ENCODE measurements around the gene TXK.

The TXK gene

DNA sequence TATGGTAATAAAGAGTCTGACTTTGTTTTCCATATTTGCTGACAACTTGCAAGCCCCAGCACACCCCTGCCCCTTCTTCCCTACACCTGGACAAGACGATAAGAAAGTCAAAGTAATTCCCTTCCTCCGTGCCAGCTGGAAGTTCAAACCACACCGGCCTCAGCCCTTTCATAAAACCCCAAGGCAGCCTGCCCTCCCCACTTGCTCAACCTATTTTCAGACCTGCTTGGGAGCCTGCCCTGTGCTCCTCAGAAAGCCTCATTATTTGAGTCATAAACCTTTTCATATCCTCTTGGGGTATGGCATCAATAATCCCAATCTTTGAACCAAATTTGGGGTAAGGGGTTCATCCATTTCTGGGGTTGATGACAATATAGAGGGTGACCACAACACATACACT lies 88.0 kb downstream of the TXK start:
- DNase-seq: no peak

DNA sequence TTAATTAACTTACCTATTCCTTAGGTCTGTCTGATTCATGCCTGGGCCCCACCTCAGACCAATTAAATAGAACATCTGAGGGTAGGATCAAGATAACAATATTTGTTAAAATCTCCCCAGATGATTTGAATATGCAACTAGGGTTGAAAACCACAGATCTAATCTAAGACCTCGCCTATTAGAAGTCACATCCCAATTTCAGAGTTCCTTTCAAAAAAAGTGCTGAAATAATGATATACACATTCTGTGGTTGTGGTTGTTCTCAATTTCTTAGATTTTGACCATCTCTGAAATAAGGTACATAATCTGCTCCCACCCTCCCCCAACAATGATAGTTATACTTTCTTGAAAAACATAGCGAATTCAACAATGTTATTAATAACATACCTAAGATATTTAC lies 89.8 kb downstream of the TXK start:
- no peak for DNase-seq

GRCh38 chr4:48043504-48043903 lies 90.5 kb downstream of the TXK start:
- no peak for DNase-seq

DNA sequence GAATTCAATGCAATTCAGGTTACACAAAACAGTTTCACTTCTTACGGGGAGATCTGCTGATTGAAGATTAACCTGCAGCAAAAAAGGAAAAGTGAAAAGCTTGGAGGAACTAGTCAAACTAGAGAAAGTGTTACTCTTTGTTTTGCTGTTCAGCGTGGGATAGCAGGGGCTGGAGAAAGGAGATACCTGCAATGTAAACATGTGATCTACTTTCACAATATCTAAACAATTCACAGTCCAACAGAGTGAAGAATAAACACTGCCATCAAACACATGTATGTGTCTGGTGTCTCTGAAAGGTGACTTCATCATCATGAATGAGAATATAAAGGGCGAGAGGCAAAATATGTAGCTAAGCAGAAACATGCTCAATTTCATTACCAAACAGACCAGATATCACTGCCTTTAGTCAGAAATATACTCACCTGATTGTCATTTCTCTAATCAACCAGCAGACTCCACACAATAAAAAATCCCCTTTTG lies 91.0 kb downstream of the TXK start:
- no peak for DNase-seq

DNA sequence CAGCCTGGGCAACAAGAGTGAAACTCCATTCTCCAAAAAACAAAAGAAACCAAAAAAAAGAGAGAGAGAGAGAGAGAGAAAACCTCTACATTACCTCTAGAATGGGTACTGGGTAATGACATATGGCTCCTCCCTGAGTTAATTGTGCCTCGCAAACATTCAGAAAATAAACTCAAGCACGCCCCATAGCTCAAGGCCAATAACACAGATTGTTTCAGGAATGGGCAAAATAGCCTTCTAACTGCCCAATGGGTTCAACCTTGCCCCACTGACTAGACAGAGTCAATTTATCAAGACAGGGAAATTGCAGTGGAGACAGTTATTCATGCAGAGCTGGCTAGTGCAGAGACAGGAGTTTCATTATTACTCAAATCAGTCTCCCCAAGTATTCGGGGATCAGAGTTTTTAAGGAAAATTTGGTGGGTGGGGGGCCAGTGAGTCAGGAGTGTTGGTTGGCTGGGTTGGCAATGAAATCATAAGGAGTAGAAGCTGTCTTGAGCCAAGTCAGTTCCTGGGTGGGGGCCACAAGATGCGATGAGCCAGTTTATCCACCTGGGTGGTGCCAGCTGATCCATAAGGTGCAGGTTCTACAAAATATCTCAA lies 92.4 kb downstream of the TXK start:
- no peak for DNase-seq

GRCh38 chr4:48039561-48039960 lies 94.5 kb downstream of the TXK start:
- no peak for DNase-seq

GRCh38 chr4:48038666-48039065 lies 95.4 kb downstream of the TXK start:
- no peak for DNase-seq

GRCh38 chr4:48037117-48037462 lies 97.0 kb downstream of the TXK start:
- DNase-seq: no peak

DNA sequence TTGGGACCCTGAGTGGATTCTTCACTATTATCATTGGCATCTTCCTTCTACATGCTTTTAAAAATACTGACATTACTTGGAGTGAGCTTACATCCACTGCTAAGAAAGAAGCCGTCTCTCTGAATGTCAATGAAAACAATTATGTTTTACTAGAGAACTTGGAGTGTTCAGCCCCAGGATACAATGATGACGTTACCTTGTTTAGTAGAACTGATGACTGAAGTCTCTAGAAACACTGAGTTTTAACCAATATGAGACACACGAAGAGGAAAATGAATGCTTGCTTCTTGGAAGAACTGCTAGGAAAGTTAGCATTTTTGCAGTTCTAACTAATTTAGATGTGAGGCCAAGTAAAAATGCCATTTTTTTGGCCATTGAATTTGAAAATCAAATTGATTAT lies 98.1 kb downstream of the TXK start:
- DNase-seq: no peak

DNA sequence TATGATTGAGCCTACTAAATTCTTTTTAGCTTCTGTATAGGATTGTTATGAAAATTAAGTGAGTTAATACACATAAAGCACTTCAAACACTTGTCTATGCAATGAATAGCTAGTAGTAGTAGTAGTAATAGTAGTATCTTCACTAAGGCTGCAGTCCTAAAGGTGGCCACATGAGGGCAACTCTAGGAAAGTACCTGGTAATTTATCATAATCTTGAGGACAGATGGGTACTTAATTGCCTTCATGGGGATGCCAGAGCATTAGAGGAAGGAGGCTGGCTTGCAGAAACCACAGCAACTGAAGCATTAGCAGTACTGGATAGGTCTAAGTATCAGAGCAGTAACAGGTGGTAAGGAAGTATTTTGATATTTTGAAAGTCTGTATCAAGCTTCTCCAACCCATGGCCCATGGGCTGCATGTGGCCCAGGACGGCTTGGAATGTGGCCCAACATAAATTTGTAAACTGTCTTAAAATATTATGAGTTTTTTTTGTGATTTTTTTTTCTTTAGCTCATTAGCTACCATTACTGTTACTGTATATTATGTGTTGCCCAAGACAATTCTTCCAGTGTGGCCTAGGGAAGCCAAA lies 100.1 kb downstream of the TXK start:
- peak; percentile 55 for DNase-seq

GRCh38 chr4:48033412-48033811 lies 100.6 kb downstream of the TXK start:
- no peak for DNase-seq

DNA sequence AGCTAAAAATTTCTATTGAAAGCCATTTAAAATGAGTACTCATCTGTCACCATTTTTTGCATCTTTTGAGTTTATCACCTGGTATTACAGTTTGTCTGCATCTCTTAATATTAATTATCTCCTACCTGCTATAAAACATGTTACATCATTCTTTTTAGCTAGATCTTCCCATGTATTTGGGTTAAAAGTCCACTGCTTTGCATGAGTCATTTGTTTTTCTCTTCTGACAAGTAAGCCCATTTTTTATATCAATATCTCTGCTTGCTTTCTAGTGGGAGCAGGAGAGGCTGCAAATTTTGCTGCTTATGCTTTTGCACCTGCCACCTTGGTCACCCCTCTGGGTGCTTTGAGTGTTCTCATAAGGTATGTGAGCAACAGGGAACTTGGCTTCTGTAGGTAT lies 101.3 kb downstream of the TXK start:
- no peak for DNase-seq

DNA sequence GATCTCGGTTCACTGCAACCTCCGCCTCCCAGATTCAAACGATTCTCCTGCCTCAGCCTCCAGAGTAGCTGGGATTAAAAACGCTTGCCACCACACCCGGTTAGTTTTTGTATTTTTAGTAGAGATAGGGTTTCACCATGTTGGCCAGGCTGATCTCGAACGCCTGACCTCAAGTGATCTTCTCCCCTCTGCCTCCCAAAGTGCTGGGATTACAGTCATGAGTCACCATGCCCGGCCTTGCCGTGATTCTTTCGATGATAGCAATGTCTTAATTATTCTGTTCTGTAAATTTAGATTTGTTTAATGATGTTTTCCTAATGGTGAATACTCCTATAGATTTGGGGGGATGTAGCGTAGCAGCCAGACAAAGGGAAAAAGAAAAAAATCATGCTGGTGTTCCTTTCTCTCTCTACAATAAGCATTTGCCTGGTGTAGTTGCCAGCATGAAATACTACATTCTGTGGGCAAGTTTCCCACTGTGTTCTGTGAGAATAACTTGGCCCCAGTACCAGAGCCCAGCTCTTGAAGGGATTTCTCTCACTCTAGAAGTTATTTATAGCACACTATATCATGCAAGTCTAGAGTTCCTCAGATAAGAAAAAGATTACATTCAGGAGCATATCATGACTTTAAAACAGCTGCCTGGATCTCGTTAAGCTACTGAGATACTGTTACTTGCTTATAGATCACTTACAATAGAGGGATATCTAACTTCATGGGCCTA lies 102.1 kb downstream of the TXK start:
- no peak for DNase-seq

DNA sequence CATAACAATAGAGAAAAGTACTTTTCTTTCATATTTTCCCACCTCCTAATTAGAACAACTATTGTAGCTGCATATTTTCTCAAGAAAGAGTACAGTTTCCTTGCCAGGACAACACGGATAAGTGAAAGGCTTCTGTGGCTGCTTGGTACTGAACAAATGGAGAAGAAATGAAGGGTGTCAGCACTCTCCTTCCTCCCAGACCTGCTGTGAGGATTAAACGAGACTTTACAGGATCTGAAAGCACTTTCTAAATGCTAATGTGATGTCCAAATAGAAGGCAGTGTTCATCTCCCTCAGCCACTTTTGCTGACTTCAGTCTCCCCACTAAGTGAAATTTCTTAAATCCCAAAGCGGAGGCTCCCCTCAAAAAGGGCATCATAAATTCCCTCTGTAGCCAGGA lies 103.6 kb downstream of the TXK start:
- no peak for DNase-seq

GRCh38 chr4:48028696-48029095 lies 105.4 kb downstream of the TXK start:
- DNase-seq: no peak

- DNase-seq: no peak
Measured at GRCh38 chr4:48027653-48028052, 106.4 kb downstream of the TXK start.

GRCh38 chr4:48025005-48025404 lies 109.0 kb downstream of the TXK start:
- DNase-seq: peak; percentile 59

DNA sequence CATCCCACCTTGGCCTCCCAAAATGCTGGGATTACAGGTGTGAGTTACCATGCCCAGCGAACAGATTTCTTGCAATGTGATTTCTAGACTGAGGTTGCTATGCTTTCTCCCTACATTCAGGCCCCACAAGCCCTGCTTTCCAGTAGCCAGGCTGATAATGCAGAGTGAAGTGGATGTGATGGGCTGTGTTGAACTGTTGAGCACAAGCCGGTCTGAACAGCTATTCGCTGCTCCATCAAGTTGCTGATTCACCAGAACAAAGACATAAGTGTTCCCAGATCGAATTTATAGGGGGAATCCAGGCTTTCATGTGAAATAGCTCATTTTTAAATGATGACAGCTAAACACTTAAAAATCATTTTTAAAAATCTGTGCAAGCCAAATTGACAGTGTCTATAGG lies 109.5 kb downstream of the TXK start:
- no peak for DNase-seq

GRCh38 chr4:48022192-48022799 lies 111.8 kb downstream of the TXK start:
- DNase-seq: no peak

- DNase-seq: no peak
Measured at GRCh38 chr4:48021100-48021499, 113.0 kb downstream of the TXK start.

- no peak for DNase-seq
Measured at GRCh38 chr4:48018112-48018511, 115.9 kb downstream of the TXK start.

DNA sequence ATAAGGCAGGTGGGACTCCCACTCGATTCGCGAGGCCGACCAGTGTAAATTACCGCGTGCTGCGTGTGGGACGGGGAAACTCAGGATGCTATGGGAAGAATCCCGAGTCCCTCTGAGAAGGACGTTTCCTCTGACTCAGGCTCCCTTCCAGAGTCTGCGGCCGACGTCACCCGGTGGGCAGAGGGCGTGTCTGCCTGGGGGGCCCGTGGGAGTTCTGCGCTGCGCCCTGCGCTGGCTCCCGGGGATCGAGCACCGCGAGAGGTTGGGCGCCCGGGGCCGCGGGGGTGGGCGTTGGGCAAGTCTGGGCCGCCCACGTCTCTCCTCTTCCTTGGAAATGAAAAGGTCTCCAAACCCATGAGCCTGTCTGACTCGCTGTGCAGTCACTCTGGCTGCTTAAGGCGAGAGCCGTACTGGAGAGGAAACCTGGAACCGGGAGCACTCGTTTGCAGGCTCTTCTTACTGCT lies 116.9 kb downstream of the TXK start:
- DNase-seq: peak; percentile 97

All from islet precursor cell (in vitro differentiated cells).